Measurements from ENCODE around the gene FMN2.

- no peak for TF ChIP-seq CTCF (IDR thresholded peaks at IDR 0.05; ENCODE audit: poor library complexity)
- TF ChIP-seq EZH2 (IDR thresholded peaks at IDR 0.05; ENCODE audit: borderline replicate concordance) = no peak
- no peak for TF ChIP-seq EZH2phosphoT487 (IDR thresholded peaks at IDR 0.05; ENCODE audit: low read depth, severe bottlenecking, unreplicated experiment)
Observed at GRCh38 chr1:240068961-240069360, 22.7 kb upstream of the FMN2 start.
